ENCODE data around the gene CREB3L4. TPM values are rescaled to one million over a fixed set of nuclear protein-coding genes. Genes with fewer than 3 reads are reported as not detected.

The CREB3L4 gene
- total RNA-seq, 2 experiments from 2014 or later: 2.9 to 3.9 TPM

DNA sequence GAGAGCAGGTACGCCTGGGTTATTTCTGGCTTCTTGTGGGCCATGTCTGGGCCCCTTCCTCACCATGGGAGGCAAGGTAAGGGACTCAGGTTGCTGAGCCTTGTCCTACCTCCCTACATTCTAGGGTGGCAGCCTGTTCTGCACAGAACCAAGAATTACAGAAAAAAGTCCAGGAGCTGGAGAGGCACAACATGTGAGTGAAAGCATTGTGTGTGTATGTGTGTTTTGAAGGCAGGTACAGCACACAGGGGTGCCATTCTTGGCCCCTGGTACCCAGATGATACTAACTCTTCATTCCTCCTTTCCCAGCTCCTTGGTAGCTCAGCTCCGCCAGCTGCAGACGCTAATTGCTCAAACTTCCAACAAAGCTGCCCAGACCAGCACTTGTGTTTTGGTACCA is 5.4 kb downstream of the CREB3L4 start:
- DNase-seq (no peak), ATAC-seq (ENCODE audit: poor library complexity) (no peak)
- ChIA-PET POLR2A (interaction anchor here (1.2 to 1.4 kb wide), 2 partner anchors 14 to 18 kb away, joined by 4 read pairs; partner anchors contain the start of genes CRTC2 and RPS27), CTCF (no interaction called here)
- no peaks in the 10 kb centered on the region for H3K27me3 ChIP-seq (ENCODE audit: control insufficient read depth in 1 of 2, insufficient read depth in 2 of 2, low read length in 2 of 2)
- H3K27me3 Mint-ChIP-seq: no peaks in the 10 kb centered on the region
- H3K4me1 Mint-ChIP-seq (ENCODE audit: low read depth): peaks cover 43% of the 10 kb centered on the region
- peaks cover 46% of the 10 kb centered on the region for H3K36me3 Mint-ChIP-seq (ENCODE audit: low read depth)
- H3K4me3 Mint-ChIP-seq: peak overlapping the region; percentile 23
- TF ChIP-seq, protein P1, sequence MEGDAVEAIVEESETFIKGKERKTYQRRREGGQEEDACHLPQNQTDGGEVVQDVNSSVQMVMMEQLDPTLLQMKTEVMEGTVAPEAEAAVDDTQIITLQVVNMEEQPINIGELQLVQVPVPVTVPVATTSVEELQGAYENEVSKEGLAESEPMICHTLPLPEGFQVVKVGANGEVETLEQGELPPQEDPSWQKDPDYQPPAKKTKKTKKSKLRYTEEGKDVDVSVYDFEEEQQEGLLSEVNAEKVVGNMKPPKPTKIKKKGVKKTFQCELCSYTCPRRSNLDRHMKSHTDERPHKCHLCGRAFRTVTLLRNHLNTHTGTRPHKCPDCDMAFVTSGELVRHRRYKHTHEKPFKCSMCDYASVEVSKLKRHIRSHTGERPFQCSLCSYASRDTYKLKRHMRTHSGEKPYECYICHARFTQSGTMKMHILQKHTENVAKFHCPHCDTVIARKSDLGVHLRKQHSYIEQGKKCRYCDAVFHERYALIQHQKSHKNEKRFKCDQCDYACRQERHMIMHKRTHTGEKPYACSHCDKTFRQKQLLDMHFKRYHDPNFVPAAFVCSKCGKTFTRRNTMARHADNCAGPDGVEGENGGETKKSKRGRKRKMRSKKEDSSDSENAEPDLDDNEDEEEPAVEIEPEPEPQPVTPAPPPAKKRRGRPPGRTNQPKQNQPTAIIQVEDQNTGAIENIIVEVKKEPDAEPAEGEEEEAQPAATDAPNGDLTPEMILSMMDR (IDR thresholded peaks at IDR 0.05): no peak
- H3K9me3 Mint-ChIP-seq: no peaks in the 10 kb centered on the region
- peaks cover 33% of the 10 kb centered on the region for H3K36me3 ChIP-seq (ENCODE audit: insufficient read depth, low read length)
- no peak overlapping the region for H3K4me3 ChIP-seq (ENCODE audit: low read length)
- H3K4me1 ChIP-seq (ENCODE audit: insufficient read depth, low read length): peaks cover 36% of the 10 kb centered on the region
- intact Hi-C loops (cut with DNase I, micrococcal nuclease): no loop called here
- H3K27ac ChIP-seq (ENCODE audit: low read depth in 1 of 2, low read length in 2 of 2): no peak overlapping the region
- no peaks in the 10 kb centered on the region for H3K9me3 ChIP-seq (ENCODE audit: control insufficient read depth in 1 of 2, insufficient read depth in 1 of 2, low read length in 2 of 2)
- peak overlapping the region; percentile 64 for H3K27ac Mint-ChIP-seq

DNA sequence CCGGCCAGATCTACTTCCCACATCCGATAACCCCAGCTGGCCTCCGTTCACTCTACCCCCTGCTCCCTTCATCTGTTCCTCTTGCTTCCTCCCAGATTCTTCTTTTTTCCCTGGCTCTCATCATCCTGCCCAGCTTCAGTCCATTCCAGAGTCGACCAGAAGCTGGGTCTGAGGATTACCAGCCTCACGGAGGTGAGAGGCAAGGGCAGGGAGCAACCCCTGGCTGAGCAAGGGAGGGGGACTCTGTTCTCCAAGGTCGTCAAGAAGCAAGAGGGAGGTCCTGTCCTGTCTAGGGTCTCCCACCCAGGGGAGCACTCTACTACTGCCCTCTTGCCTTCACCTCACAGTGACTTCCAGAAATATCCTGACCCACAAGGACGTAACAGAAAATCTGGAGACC is 5.8 kb downstream of the CREB3L4 start:
- intact Hi-C loops (cut with DNase I, micrococcal nuclease): no loop called here

DNA sequence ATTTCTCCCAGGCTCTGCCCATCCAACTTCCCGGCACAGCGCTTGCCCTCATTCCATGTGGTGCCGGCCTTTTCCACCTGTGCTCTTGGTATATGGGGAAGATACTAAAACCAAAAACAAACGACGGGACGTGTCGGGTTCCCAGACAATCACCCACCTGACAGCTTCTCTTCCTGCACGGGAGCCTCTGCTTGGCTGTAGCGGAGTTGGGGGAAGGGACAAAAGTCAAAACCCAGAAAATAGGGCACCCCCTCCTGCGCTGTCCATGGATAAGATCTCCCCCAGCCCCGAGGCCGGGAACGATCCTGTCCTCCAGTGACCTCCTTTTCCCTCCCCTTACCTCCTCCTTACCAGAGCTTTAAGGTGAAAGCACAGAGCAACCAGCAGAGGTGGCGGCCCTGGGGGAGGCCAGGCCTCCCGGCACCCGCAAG is 9.1 kb downstream of the CREB3L4 start:
- peaks cover 33% of the 10 kb centered on the region for H3K36me3 ChIP-seq (ENCODE audit: insufficient read depth, low read length)
- peaks cover 34% of the 10 kb centered on the region for H3K4me1 ChIP-seq (ENCODE audit: insufficient read depth, low read length)
- POLR2A ChIA-PET: interaction anchor here (0.8 to 5.3 kb wide), 23 partner anchors 9 to 441 kb away, joined by 3 to 149 read pairs (median 4); partner anchors contain the start of genes CHTOP, CREB3L4, CRTC2 and DENND4B
- intact Hi-C loops (cut with DNase I, micrococcal nuclease): loop anchor here (1.0 kb wide), 4 partner anchors 10 to 54 kb away; partner anchors contain the start of genes CRTC2 (in 2 of the 2), CREB3L4 (in 1 of the 2) and RPS27 (in 1 of the 2)
- peaks cover 49% of the 10 kb centered on the region for H3K4me1 Mint-ChIP-seq (ENCODE audit: low read depth)
- no peaks in the 10 kb centered on the region for H3K27me3 Mint-ChIP-seq
- ATAC-seq (ENCODE audit: poor library complexity) (peak; percentile 4), DNase-seq (no peak)
- peak overlapping the region; percentile 82 for H3K4me3 ChIP-seq (ENCODE audit: low read length)
- H3K9me3 ChIP-seq (ENCODE audit: control insufficient read depth in 1 of 2, insufficient read depth in 1 of 2, low read length in 2 of 2): no peaks in the 10 kb centered on the region
- no peaks in the 10 kb centered on the region for H3K27me3 ChIP-seq (ENCODE audit: control insufficient read depth in 1 of 2, insufficient read depth in 2 of 2, low read length in 2 of 2)
- TF ChIP-seq, protein P1 (IDR thresholded peaks at IDR 0.05): no peak
- peak overlapping the region; percentile 94 for H3K27ac Mint-ChIP-seq
- H3K36me3 Mint-ChIP-seq (ENCODE audit: low read depth): peaks cover 47% of the 10 kb centered on the region
- H3K4me3 Mint-ChIP-seq: peak overlapping the region; percentile 98
- CTCF ChIA-PET: interaction anchor here (0.6 to 3.7 kb wide), 7 partner anchors 8 to 295 kb away, joined by 3 to 21 read pairs (median 7); partner anchors contain the start of genes CREB3L4, DENND4B, RAB13 and SLC39A1
- H3K27ac ChIP-seq (ENCODE audit: low read depth in 1 of 2, low read length in 2 of 2): peak overlapping the region; percentile 80 to 83
- H3K9me3 Mint-ChIP-seq: no peaks in the 10 kb centered on the region

More for the DNA sequence above, 5.8 kb downstream of the CREB3L4 start:
- ChIA-PET CTCF (no interaction called here), POLR2A (interaction anchor here (0.5 to 1.4 kb wide), 3 partner anchors 15 to 17 kb away, joined by 4 read pairs; partner anchors contain the start of genes CRTC2 and RPS27)
- Mint-ChIP-seq H3K27ac (peak overlapping the region; percentile 64), H3K4me3 (peak overlapping the region; percentile 23), H3K27me3 (no peaks in the 10 kb centered on the region), H3K36me3 (ENCODE audit: low read depth) (peaks cover 47% of the 10 kb centered on the region), H3K4me1 (ENCODE audit: low read depth) (peaks cover 47% of the 10 kb centered on the region), H3K9me3 (no peaks in the 10 kb centered on the region)
- Histone ChIP-seq H3K36me3 (ENCODE audit: insufficient read depth, low read length) (peaks cover 33% of the 10 kb centered on the region), H3K27me3 (ENCODE audit: control insufficient read depth in 1 of 2, insufficient read depth in 2 of 2, low read length in 2 of 2) (no peaks in the 10 kb centered on the region), H3K4me3 (ENCODE audit: low read length) (no peak overlapping the region), H3K27ac (ENCODE audit: low read depth in 1 of 2, low read length in 2 of 2) (no peak overlapping the region), H3K9me3 (ENCODE audit: control insufficient read depth in 1 of 2, insufficient read depth in 1 of 2, low read length in 2 of 2) (no peaks in the 10 kb centered on the region), H3K4me1 (ENCODE audit: insufficient read depth, low read length) (peaks cover 36% of the 10 kb centered on the region)
- no peak for ATAC-seq (ENCODE audit: poor library complexity)
- DNase-seq: no peak
- TF ChIP-seq, protein P1 (IDR thresholded peaks at IDR 0.05): no peak

Data from CD4-positive, alpha-beta T cell (primary cell).